ENCODE measurements around the gene SMPD3.

DNA sequence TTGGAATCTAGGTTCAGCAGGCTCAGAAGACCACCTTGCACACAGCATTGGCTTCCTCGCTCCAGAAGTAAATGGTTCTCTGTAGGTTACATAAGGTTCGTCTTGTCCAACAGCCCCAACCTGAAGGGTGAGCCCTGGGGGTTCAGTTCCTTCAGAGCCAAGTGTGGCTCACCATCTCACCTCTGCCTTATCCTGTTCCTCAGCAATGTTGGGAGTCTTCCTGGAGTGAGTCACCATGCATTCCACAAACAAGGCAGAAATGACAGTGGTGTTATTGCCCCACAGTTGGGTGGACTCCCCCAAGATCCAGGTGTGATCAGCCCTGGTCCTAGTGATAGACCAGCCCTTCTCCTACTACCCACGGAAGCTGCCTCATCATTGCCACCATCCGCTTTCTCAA, 26.8 kb upstream of the SMPD3 start:
- no peak for TF ChIP-seq CTCF (IDR thresholded peaks at IDR 0.05)
- no peak for TF ChIP-seq POLR2A (IDR thresholded peaks at IDR 0.05)
